ENCODE data around the gene ZNF501.

Gene ZNF501

GRCh38 chr3:44729384-44729910 lies at the start of gene ZNF501:
TSS of gene ZNF501 (plus strand) at chr3:44729635. CDS start at chr3:44734422, 4,787 bp downstream.
- no peak for DNase-seq
- in situ Hi-C loops (cut with MboI; ENCODE audit: low pct_unique_long_range_greater_than_20kb, low sequenced_read_pairs), result no loop called here

GRCh38 chr3:44680921-44681455 lies 48.4 kb upstream of the ZNF501 start:
- in situ Hi-C loops (cut with MboI; ENCODE audit: low pct_unique_long_range_greater_than_20kb, low sequenced_read_pairs), result no loop called here
- no peak for DNase-seq

- in situ Hi-C loops (cut with MboI; ENCODE audit: low pct_unique_long_range_greater_than_20kb, low sequenced_read_pairs), result no loop called here
- DNase-seq, result no peak
These were observed 47.1 kb upstream of the ZNF501 start for GRCh38 chr3:44682182-44682896.

GRCh38 chr3:44685128-44685800 lies 44.2 kb upstream of the ZNF501 start:
- in situ Hi-C loops (cut with MboI; ENCODE audit: low pct_unique_long_range_greater_than_20kb, low sequenced_read_pairs), result no loop called here
- no peak for DNase-seq

- no peak for DNase-seq
- in situ Hi-C loops (cut with MboI; ENCODE audit: low pct_unique_long_range_greater_than_20kb, low sequenced_read_pairs), result no loop called here
These were observed 41.5 kb upstream of the ZNF501 start for GRCh38 chr3:44687898-44688297.

GRCh38 chr3:44712455-44713075 lies 16.9 kb upstream of the ZNF501 start, which contains the start of gene ZNF502:
TSS of gene ZNF502 (plus strand) at chr3:44712660. CDS start at chr3:44720262, 7,602 bp downstream.
- DNase-seq, result no peak
- in situ Hi-C loops (cut with MboI; ENCODE audit: low pct_unique_long_range_greater_than_20kb, low sequenced_read_pairs), result no loop called here

- in situ Hi-C loops (cut with MboI; ENCODE audit: low pct_unique_long_range_greater_than_20kb, low sequenced_read_pairs), result no loop called here
- DNase-seq, result peak; percentile 5
These were observed 8.0 kb upstream of the ZNF501 start for GRCh38 chr3:44721231-44722102.

- in situ Hi-C loops (cut with MboI; ENCODE audit: low pct_unique_long_range_greater_than_20kb, low sequenced_read_pairs), result no loop called here
- DNase-seq, result no peak
These were observed 7.4 kb upstream of the ZNF501 start for GRCh38 chr3:44722103-44722401.

GRCh38 chr3:44734646-44735168 lies 5.3 kb downstream of the ZNF501 start:
- no peak for DNase-seq
- in situ Hi-C loops (cut with MboI; ENCODE audit: low pct_unique_long_range_greater_than_20kb, low sequenced_read_pairs), result no loop called here

GRCh38 chr3:44761101-44761423 lies 31.6 kb downstream of the ZNF501 start:
- in situ Hi-C loops (cut with MboI; ENCODE audit: low pct_unique_long_range_greater_than_20kb, low sequenced_read_pairs), result no loop called here

GRCh38 chr3:44761424-44762169 lies 32.2 kb downstream of the ZNF501 start, which contains the start of the genes KIAA1143 and KIF15:
TSS of gene KIAA1143 (minus strand) at chr3:44761619. CDS start at chr3:44761602, 17 bp downstream.
TSS of gene KIF15 (plus strand) at chr3:44761794. CDS start at chr3:44761866, 72 bp downstream.
- in situ Hi-C loops (cut with MboI; ENCODE audit: low pct_unique_long_range_greater_than_20kb, low sequenced_read_pairs), result no loop called here
- peak; percentile 97 for DNase-seq

More at GRCh38 chr3:44761101-44761423, 31.6 kb downstream of the ZNF501 start:
- DNase-seq, result no peak

- in situ Hi-C loops (cut with MboI; ENCODE audit: low pct_unique_long_range_greater_than_20kb, low sequenced_read_pairs), result no loop called here
- no peak for DNase-seq
These were observed 32.8 kb downstream of the ZNF501 start for GRCh38 chr3:44762170-44762677.

- DNase-seq, result no peak
- in situ Hi-C loops (cut with MboI; ENCODE audit: low pct_unique_long_range_greater_than_20kb, low sequenced_read_pairs), result no loop called here
These were observed 33.3 kb downstream of the ZNF501 start for GRCh38 chr3:44762690-44763089.

- in situ Hi-C loops (cut with MboI; ENCODE audit: low pct_unique_long_range_greater_than_20kb, low sequenced_read_pairs), result no loop called here
- no peak for DNase-seq
These were observed 34.8 kb downstream of the ZNF501 start for GRCh38 chr3:44764248-44764647.

- DNase-seq, result no peak
- in situ Hi-C loops (cut with MboI; ENCODE audit: low pct_unique_long_range_greater_than_20kb, low sequenced_read_pairs), result no loop called here
These were observed 42.1 kb downstream of the ZNF501 start for GRCh38 chr3:44771424-44772098.

GRCh38 chr3:44772099-44772442 lies 42.6 kb downstream of the ZNF501 start:
- in situ Hi-C loops (cut with MboI; ENCODE audit: low pct_unique_long_range_greater_than_20kb, low sequenced_read_pairs), result no loop called here
- no peak for DNase-seq

- in situ Hi-C loops (cut with MboI; ENCODE audit: low pct_unique_long_range_greater_than_20kb, low sequenced_read_pairs), result no loop called here
These were observed 53.5 kb downstream of the ZNF501 start for GRCh38 chr3:44782891-44783290.

More at GRCh38 chr3:44782891-44783290, 53.5 kb downstream of the ZNF501 start:
- DNase-seq, result no peak

All from KBM-7 (cell line).